Upper lobe of left lung (tissue), 4 donors: ENCODE results near the gene HACD2.

Experiments
- EP300 ChIP-seq, 4 donors: sonication (generic); formaldehyde crosslinking; IDR thresholded peaks; one replicate each; pipeline ENCODE4 v1.5.1; 2017; ENCODE audit warnings: antibody characterized with exemption in 4 of 4, control low read depth in 2 of 4
- POLR2A ChIP-seq, 4 donors: fragments of 450-650 bp; IDR thresholded peaks; one replicate each; pipeline ENCODE4 v1.5.1; 2016 to 2017; ENCODE audit warnings: antibody characterized with exemption in 4 of 4, mild to moderate bottlenecking in 2 of 4
- TF ChIP-seq, protein P1 (sequence below), 6 experiments: fragments of 450-650 bp in 4 of 6; fragments of 200-600 bp in 2 of 6; sonication (generic) in 2 of 6; IDR thresholded peaks; one replicate each; pipeline ENCODE4 v1.5.1; 2016 to 2019; ENCODE audit warnings: antibody characterized with exemption in 6 of 6

DNA sequence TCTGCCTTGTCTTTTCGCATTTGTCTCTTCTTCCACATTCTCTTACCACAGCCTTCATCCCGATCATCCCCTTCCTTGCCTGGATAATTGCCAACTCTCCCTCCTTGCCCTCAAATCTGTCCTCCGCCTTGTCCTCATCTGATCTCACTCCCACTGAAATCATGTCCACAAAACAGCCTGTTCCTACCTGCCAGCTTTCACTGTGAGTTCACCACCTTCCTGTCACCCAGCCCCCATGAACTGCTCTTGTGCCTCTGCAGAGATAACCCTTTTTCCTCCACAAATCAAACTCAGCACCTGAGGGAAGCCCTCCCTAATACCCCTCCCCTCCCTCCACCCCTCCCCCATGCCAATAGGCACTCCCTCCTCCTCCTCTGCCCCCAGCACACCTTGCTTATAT, 131.2 kb downstream of the HACD2 start:
- TF ChIP-seq, protein P1, sequence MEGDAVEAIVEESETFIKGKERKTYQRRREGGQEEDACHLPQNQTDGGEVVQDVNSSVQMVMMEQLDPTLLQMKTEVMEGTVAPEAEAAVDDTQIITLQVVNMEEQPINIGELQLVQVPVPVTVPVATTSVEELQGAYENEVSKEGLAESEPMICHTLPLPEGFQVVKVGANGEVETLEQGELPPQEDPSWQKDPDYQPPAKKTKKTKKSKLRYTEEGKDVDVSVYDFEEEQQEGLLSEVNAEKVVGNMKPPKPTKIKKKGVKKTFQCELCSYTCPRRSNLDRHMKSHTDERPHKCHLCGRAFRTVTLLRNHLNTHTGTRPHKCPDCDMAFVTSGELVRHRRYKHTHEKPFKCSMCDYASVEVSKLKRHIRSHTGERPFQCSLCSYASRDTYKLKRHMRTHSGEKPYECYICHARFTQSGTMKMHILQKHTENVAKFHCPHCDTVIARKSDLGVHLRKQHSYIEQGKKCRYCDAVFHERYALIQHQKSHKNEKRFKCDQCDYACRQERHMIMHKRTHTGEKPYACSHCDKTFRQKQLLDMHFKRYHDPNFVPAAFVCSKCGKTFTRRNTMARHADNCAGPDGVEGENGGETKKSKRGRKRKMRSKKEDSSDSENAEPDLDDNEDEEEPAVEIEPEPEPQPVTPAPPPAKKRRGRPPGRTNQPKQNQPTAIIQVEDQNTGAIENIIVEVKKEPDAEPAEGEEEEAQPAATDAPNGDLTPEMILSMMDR (IDR thresholded peaks at IDR 0.05) = no peak
- TF ChIP-seq EP300 (IDR thresholded peaks at IDR 0.05) (no peak), POLR2A (IDR thresholded peaks at IDR 0.05) (no peak)
